ENCODE results near the gene COL19A1. TPM values are rescaled to one million over a fixed set of nuclear protein-coding genes. Genes with fewer than 3 reads are reported as not detected.

COL19A1 gene
- polyA plus RNA-seq, 1 of the 3 experiments (the other 2 are of a cell fraction), result 0.15 TPM

DNA sequence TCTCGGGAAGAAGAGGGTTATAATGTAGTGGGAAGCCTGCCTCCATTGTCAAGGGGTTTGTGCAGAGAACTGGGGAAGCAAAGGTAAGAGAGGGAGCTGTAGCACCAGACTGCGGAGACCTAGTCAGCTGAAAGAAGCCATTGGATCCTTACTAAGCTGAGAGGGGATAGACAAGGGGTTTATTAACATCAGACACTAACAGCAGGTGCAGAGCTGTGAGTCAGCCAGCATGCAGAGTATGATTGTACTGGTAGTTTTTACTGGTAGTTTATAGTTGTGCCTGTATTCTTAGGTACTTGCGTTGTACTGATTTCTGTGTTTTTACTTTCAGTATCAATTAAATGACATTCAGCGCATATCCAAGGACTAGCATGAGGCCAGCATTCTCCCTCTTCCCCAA, 17.8 kb upstream of the COL19A1 start:
- H3K27me3 ChIP-seq (ENCODE audit: insufficient read depth), result no peaks in the 10 kb centered on the region
- no peak overlapping the region for H3K4me2 ChIP-seq
- no peak overlapping the region for H3K27ac ChIP-seq (ENCODE audit: low read depth in 2 of 2, low read length in 1 of 2)
- POLR2A ChIA-PET, result no interaction called here
- H3F3A ChIP-seq (replicated peaks; ENCODE audit: insufficient read depth), result no peaks in the 10 kb centered on the region
- no peaks in the 10 kb centered on the region for H3K4me1 ChIP-seq (ENCODE audit: control insufficient read depth in 1 of 2, insufficient read depth in 2 of 2, low read depth in 1 of 2, low read length in 1 of 2)
- H3K79me2 ChIP-seq (ENCODE audit: insufficient read depth), result no peaks in the 10 kb centered on the region; the same call in 1 of the 2 replicates
- 81% methylated on average over 4 of the region's 4 CpGs for WGBS (ENCODE audit: low lambda C conversion rate)
- CTCF ChIA-PET, result interaction anchor here (1.4 kb wide), 1 partner anchor 13 kb away, joined by 6 read pairs; no protein-coding TSS in a partner anchor
- H3K9ac ChIP-seq, result no peak overlapping the region
- peaks cover 14% of the 10 kb centered on the region; the same call in 1 of the 2 replicates for H3K9me3 ChIP-seq
- no peak overlapping the region for H3K4me3 ChIP-seq (ENCODE audit: low read depth in 2 of 2, low read length in 1 of 2)
- TF ChIP-seq NFIC (IDR thresholded peaks at IDR 0.05; ENCODE audit: borderline replicate concordance), result no peak
- TF ChIP-seq ELF1 (IDR thresholded peaks at IDR 0.05), result no peak
- TF ChIP-seq, protein P1, sequence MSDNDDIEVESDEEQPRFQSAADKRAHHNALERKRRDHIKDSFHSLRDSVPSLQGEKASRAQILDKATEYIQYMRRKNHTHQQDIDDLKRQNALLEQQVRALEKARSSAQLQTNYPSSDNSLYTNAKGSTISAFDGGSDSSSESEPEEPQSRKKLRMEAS (IDR thresholded peaks at IDR 0.05; ENCODE audit: low read depth), result no peak
- no peak for TF ChIP-seq JUND (IDR thresholded peaks at IDR 0.05)
- no peak for TF ChIP-seq EP300 (IDR thresholded peaks at IDR 0.05; ENCODE audit: borderline replicate concordance in 1 of 2, low read depth in 1 of 2, low read length in 1 of 2)
- TF ChIP-seq FOXJ3 (CRISPR knock-in tag; IDR thresholded peaks at IDR 0.05), result no peak
- no peak for TF ChIP-seq GABPA (IDR thresholded peaks at IDR 0.05; ENCODE audit: low read depth)
- no peak for TF ChIP-seq SIN3A (IDR thresholded peaks at IDR 0.05; ENCODE audit: borderline replicate concordance, low read depth, low read length)
- TF ChIP-seq MXI1 (IDR thresholded peaks at IDR 0.05; ENCODE audit: low read depth, low read length), result no peak
- no peak for TF ChIP-seq ZBTB33 (IDR thresholded peaks at IDR 0.05; ENCODE audit: borderline replicate concordance, low read depth)
- TF ChIP-seq, protein P2, sequence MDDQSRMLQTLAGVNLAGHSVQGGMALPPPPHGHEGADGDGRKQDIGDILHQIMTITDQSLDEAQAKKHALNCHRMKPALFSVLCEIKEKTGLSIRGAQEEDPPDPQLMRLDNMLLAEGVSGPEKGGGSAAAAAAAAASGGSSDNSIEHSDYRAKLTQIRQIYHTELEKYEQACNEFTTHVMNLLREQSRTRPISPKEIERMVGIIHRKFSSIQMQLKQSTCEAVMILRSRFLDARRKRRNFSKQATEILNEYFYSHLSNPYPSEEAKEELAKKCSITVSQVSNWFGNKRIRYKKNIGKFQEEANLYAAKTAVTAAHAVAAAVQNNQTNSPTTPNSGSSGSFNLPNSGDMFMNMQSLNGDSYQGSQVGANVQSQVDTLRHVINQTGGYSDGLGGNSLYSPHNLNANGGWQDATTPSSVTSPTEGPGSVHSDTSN (IDR thresholded peaks at IDR 0.05), result no peak
- no peak for TF ChIP-seq CHD2 (IDR thresholded peaks at IDR 0.05; ENCODE audit: low read length, partially characterized antibody)
- no peak for TF ChIP-seq IRF3 (IDR thresholded peaks at IDR 0.05; ENCODE audit: low read depth, low read length)
- TF ChIP-seq RXRA (IDR thresholded peaks at IDR 0.05; ENCODE audit: borderline replicate concordance, low read depth), result no peak
- TF ChIP-seq FOSL2 (IDR thresholded peaks at IDR 0.05; ENCODE audit: borderline replicate concordance, low read depth), result no peak
- no peaks in the 10 kb centered on the region for H4K20me1 ChIP-seq (ENCODE audit: insufficient read depth)
- no peaks in the 10 kb centered on the region for H3K9me2 ChIP-seq
- no peaks in the 10 kb centered on the region for H3K36me3 ChIP-seq (replicated peaks in 1 of 2; ENCODE audit: control insufficient read depth in 1 of 2, insufficient read depth in 2 of 2, low read length in 1 of 2)
- no peak overlapping the region for H2AFZ ChIP-seq (ENCODE audit: low read depth)
- DNase-seq, result no peak

Measured in SK-N-SH (cell line).